Brain microvascular endothelial cell (primary cell): ENCODE results near the gene KRTAP17-1.

Source experiments
- DNase-seq: peaks from one replicate; pipeline ENCODE4 v3.0.0-alpha.2; 2020
- H3K27ac ChIP-seq: fragments of 250-450 bp; sonication (Bioruptor Pico); 2 replicates; pipeline ENCODE4 v1.5.1; 2020; ENCODE audit warnings: mild to moderate bottlenecking, moderate library complexity
- H3K27me3 ChIP-seq: fragments of 250-450 bp; sonication (Bioruptor Pico); replicated peaks from 2 replicates; pipeline ENCODE4 v1.5.1; 2020; ENCODE audit warnings: mild to moderate bottlenecking
- H3K36me3 ChIP-seq: fragments of 250-450 bp; sonication (Bioruptor Pico); replicated peaks from 2 replicates; pipeline ENCODE4 v1.5.1; 2020; ENCODE audit warnings: mild to moderate bottlenecking
- H3K4me3 ChIP-seq: 2 replicates; pipeline ENCODE4 v1.5.1; 2011; ENCODE audit warnings: low read depth, mild to moderate bottlenecking, control low read depth, low read length, moderate library complexity
- in situ Hi-C: cut with HindIII; loops from 2 replicates; pipeline ENCODE4 v1.10.0; 2017; ENCODE audit warnings: low sequenced_read_pairs, low pct_ligation_motif_present
- TF ChIP-seq, protein P1 (sequence below): IDR thresholded peaks from 2 replicates; pipeline ENCODE4 v1.5.1; 2011; ENCODE audit warnings: low read depth, mild to moderate bottlenecking, moderate library complexity, low read length, control low read depth, inconsistent platforms; ENCODE audit errors: missing control alignments

KRTAP17-1 gene, protein sequence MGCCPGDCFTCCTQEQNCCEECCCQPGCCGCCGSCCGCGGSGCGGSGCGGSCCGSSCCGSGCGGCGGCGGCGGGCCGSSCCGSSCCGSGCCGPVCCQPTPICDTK

DNA sequence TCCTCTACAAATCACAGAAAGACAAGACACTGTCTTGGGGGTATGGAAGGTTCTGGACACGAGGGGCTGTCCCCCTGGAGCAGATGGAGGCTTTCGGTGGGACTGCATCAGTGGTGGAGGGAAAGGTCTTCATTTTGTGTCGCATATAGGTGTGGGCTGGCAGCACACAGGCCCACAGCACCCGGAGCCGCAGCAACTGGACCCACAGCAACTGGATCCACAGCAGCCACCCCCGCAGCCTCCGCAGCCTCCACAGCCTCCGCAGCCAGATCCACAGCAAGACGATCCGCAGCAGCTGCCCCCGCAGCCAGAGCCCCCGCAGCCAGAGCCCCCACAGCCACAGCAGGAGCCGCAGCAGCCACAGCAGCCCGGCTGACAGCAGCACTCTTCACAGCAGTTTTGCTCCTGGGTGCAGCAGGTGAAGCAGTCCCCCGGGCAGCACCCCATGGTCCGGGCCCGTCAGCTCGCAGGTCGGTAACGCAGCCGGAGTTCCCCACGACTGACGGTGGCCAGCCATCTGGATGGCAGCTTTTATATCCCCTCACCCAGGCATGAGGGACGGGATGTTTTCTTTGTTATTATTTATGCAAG is at the start of gene KRTAP17-1:
Gene KRTAP17-1 (minus strand): TSS at position 507 of the 591 bp plus-strand sequence. CDS start 60 bp downstream, at position 447.
- H3K27ac ChIP-seq = no peak within 1 kb of the TSS
- TF ChIP-seq, protein P1, sequence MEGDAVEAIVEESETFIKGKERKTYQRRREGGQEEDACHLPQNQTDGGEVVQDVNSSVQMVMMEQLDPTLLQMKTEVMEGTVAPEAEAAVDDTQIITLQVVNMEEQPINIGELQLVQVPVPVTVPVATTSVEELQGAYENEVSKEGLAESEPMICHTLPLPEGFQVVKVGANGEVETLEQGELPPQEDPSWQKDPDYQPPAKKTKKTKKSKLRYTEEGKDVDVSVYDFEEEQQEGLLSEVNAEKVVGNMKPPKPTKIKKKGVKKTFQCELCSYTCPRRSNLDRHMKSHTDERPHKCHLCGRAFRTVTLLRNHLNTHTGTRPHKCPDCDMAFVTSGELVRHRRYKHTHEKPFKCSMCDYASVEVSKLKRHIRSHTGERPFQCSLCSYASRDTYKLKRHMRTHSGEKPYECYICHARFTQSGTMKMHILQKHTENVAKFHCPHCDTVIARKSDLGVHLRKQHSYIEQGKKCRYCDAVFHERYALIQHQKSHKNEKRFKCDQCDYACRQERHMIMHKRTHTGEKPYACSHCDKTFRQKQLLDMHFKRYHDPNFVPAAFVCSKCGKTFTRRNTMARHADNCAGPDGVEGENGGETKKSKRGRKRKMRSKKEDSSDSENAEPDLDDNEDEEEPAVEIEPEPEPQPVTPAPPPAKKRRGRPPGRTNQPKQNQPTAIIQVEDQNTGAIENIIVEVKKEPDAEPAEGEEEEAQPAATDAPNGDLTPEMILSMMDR = no peak
- H3K27me3 ChIP-seq = no peaks in the 10 kb centered on the region
- in situ Hi-C loops = no loop called here
- no peak within 1 kb of the TSS for H3K4me3 ChIP-seq
- no peaks in the 10 kb centered on the region for H3K36me3 ChIP-seq
- no peak for DNase-seq

DNA sequence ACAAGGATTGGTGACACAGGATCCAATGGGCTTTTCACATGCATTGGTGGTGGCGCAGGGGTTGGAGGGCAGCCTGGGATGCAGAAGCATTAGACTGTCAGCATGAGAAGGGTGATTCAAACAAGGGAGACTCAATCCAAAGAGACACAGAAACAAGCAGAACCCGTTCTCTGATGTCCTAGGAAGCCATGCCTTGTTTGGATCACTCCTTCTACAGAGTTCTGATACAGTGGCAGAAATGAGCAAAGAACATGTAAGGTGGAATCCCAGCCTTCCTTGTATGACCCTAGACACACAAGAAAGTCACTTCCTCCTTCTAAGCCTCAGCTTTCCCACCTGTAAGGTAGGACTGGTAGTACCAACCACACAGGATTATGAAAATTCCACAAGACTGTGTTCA is 48.4 kb upstream of the KRTAP17-1 start:
- in situ Hi-C loops = no loop called here
- TF ChIP-seq, protein P1 = no peak
- DNase-seq = no peak
- H3K36me3 ChIP-seq = no peaks in the 10 kb centered on the region
- H3K27ac ChIP-seq = no peak overlapping the region
- H3K4me3 ChIP-seq = no peak overlapping the region
- H3K27me3 ChIP-seq = no peaks in the 10 kb centered on the region

DNA sequence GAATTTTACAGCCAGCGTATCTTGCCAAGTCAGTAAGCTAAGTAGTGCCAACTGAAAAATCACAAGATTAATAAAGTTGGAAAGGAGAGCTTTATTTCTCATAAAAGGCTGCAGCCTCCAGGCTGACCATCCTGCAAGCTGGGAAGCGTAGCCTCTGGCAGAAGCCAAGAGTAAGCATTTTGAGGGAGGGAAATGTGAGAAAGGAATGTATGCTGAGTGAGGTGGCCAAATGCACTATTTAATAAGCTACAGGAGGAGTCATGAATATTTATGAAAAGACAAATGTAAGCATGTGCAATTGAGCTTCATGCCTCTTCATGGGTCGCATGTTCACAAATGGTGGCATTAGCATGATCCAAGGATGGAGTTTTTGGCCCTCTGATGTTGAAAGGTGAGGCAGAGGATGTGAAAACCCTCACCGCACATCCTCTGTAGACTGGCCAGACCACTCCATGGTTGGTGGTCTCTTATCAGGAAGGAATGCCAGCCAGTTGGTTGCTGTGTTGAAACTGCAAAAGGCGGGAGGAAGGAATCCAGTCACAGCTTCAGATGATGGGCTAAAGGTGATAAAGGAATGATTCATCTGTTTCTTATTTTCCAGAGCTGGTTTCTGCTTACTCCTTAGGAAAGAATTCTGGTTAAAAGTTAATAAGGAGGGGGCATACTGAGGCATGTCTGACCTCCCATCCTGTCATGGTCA is 44.9 kb upstream of the KRTAP17-1 start:
- Histone ChIP-seq H3K27me3 (no peaks in the 10 kb centered on the region), H3K4me3 (no peak overlapping the region), H3K27ac (no peak overlapping the region), H3K36me3 (no peaks in the 10 kb centered on the region)
- TF ChIP-seq, protein P1 = no peak
- in situ Hi-C loops = no loop called here
- DNase-seq = peak; percentile 32

DNA sequence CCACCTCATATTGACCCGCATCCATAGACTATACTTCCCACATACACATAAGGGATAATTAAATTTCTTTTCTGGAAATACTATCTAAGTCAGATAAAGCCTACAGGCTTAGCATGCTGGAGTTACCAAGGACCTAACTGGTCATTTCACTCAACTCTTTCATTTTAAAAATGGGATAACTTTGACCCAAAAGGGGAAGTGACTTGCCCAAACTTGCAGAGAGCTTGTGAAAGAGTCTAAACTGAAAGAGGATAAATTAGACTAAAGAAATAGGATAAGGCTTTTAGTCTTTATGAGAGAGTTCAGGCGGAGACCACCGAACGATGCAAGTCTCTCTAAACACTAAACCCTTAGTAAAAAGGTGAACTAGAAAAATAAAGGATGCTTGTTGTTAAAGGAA is 39.0 kb upstream of the KRTAP17-1 start:
- H3K36me3 ChIP-seq = no peaks in the 10 kb centered on the region
- H3K4me3 ChIP-seq = no peak overlapping the region
- H3K27me3 ChIP-seq = no peaks in the 10 kb centered on the region
- H3K27ac ChIP-seq = no peak overlapping the region
- TF ChIP-seq, protein P1 = no peak
- in situ Hi-C loops = no loop called here
- DNase-seq = no peak

DNA sequence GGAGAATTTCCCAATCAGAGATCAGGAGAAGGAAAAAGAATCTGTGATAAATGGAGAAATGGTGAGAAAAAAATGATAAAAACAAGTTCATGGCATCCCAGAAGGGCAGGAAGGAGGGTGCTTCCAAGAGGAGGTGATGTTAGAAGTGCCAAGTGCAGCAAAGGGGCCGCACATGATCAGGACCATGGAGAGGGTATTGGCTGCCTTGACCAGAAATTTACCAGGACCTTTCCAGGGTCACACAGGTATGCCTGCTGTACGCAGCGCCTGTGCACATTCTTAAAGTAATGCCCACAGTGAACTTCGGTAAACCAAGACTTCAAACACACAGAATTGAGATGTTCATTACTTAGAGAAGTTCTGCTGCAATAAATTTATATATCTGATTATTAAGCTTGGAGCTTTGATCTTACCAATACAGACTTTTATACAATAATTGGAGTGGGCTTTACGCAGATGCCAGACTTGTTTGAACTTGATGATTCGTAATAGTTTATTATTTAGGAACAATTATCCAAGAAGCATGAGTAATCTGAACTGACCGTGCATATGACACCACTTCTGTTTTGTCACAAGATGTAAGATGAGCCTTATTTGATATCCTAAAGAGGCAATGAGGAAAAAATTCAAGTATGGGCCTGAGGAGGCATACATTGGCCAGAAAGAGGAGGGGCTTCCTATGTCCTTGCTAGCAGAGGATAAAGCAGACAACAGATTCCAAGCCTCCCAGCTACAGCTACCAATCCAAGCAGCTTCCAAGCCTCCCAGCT is 37.3 kb upstream of the KRTAP17-1 start:
- H3K27ac ChIP-seq = no peak overlapping the region
- in situ Hi-C loops = no loop called here

More for the DNA sequence above, 37.3 kb upstream of the KRTAP17-1 start:
- H3K36me3 ChIP-seq = no peaks in the 10 kb centered on the region
- no peak overlapping the region for H3K4me3 ChIP-seq
- TF ChIP-seq, protein P1 = no peak
- H3K27me3 ChIP-seq = no peaks in the 10 kb centered on the region
- DNase-seq = no peak
